HCT116 (cell line): ENCODE measurements around the gene MYO1E. TPM values are rescaled to one million over a fixed set of nuclear protein-coding genes. Genes with fewer than 3 reads are reported as not detected.

Source experiments
- ATAC-seq: fragments of 200-7000 bp; cut with Tn5 transposase; 2 replicates; pipeline ENCODE4 v1.9.1; 2020; ENCODE audit warnings: mild to moderate bottlenecking, moderate library complexity
- BruUV-seq: library from RNA; stranded (reverse); fragments of 400-500 nt; replicated peaks from 2 replicates; lab custom pipeline; 2021; lab: Mats Ljungman, UMichigan
- CTCF ChIA-PET: fragments of 300-600 bp; sonication (Branson Sonifier 250); formaldehyde crosslinking; loops from one replicate; lab custom pipeline; 2021; ENCODE audit warnings: antibody characterized with exemption; lab: Charles Lee
- POLR2A ChIA-PET: fragments of 300-600, 350-600 bp; sonication (Branson Sonifier 250); formaldehyde crosslinking; loops from one replicate; lab custom pipeline; 2021; ENCODE audit warnings: antibody characterized with exemption; lab: Charles Lee
- RAD21 ChIA-PET, 2 experiments: fragments of 300-600 bp; sonication (Branson Sonifier 250); formaldehyde crosslinking; loops; one replicate each; lab custom pipeline; 2023; ENCODE audit warnings: low total read pairs in 2 of 2; ENCODE audit not compliant: uncharacterized antibody in 2 of 2, unreplicated experiment in 2 of 2, low non-redundant PET in 1 of 2; lab: Charles Lee
- DNase-seq: peaks from one replicate; pipeline ENCODE4 v3.0.0-alpha.2; 2010; ENCODE audit warnings: low read depth, low spot score
- H2AFZ ChIP-seq: fragments of 200-600 bp; shearing (Covaris generic), sonication (generic); 2 replicates; pipeline ENCODE4 v1.6.1; 2017; ENCODE audit warnings: low read depth, mixed run types, mixed read lengths, antibody characterized with exemption, low read length; ENCODE audit not compliant: poor library complexity, severe bottlenecking
- H3K27ac ChIP-seq: 2 replicates; pipeline ENCODE4 v1.5.1; 2012; ENCODE audit warnings: low read depth, low read length
- H3K27me3 ChIP-seq: fragments of 200-600 bp; sonication (generic); 2 replicates; pipeline ENCODE4 v1.6.1; 2016; ENCODE audit warnings: mixed run types, low read length, mixed read lengths; ENCODE audit not compliant: insufficient read depth
- H3K36me3 ChIP-seq, 2 experiments: fragments of 200-500 bp in 1 of 2; fragments of 200-600 bp in 1 of 2; sonication (Bioruptor generic) in 1 of 2; sonication (generic) in 1 of 2; 2 replicates each; pipeline versions ENCODE4 v1.5.1 to v1.6.1; 2014 to 2016; ENCODE audit warnings: low read length in 2 of 2, inconsistent platforms in 1 of 2, mixed read lengths in 1 of 2, mixed run types in 1 of 2; ENCODE audit not compliant: insufficient read depth in 2 of 2, control insufficient read depth in 1 of 2
- H3K4me1 ChIP-seq, 2 experiments: fragments of 200-600 bp in 1 of 2; sonication (generic) in 1 of 2; 2 replicates each; pipeline versions ENCODE4 v1.5.1 to v1.6.1; 2012 to 2017; ENCODE audit warnings: low read length in 2 of 2, inconsistent platforms in 1 of 2, mild to moderate bottlenecking in 1 of 2, mixed read lengths in 1 of 2, mixed run types in 1 of 2, moderate library complexity in 1 of 2; ENCODE audit not compliant: insufficient read depth in 2 of 2, control insufficient read depth in 1 of 2
- H3K4me2 ChIP-seq: fragments of 200-600 bp; sonication (generic); 2 replicates; pipeline ENCODE4 v1.6.1; 2017; ENCODE audit warnings: mixed run types, low read length, mixed read lengths
- H3K4me3 ChIP-seq, 2 experiments: fragments of 200-600 bp in 1 of 2; sonication (generic) in 1 of 2; replicated peaks in 1 of 2; 2 replicates each; pipeline ENCODE4 v1.5.1; 2011 to 2016; ENCODE audit warnings: low read length in 2 of 2, control low read depth in 1 of 2, low read depth in 1 of 2, mild to moderate bottlenecking in 1 of 2, mixed read lengths in 1 of 2, mixed run types in 1 of 2
- H3K79me2 ChIP-seq: fragments of 200-600 bp; sonication (generic); 2 replicates; pipeline ENCODE4 v1.6.1; 2017; ENCODE audit warnings: mild to moderate bottlenecking, mixed run types, low read length, moderate library complexity, mixed read lengths; ENCODE audit not compliant: insufficient read depth
- H3K9ac ChIP-seq: fragments of 200-600 bp; sonication (generic); 2 replicates; pipeline ENCODE4 v1.6.1; 2016; ENCODE audit warnings: low read length, mixed read lengths
- H3K9me2 ChIP-seq: fragments of 200-600 bp; sonication (generic), shearing (Covaris generic); 2 replicates; pipeline ENCODE4 v1.6.1; 2017; ENCODE audit warnings: mixed run types, mild to moderate bottlenecking, moderate library complexity; ENCODE audit not compliant: insufficient read depth
- H3K9me3 ChIP-seq, 2 experiments: fragments of 200-500 bp in 1 of 2; fragments of 200-600 bp in 1 of 2; sonication (Bioruptor generic) in 1 of 2; sonication (generic) in 1 of 2; 2 replicates each; pipeline ENCODE4 v1.6.1; 2014 to 2017; ENCODE audit warnings: low read length in 2 of 2, mixed read lengths in 2 of 2, inconsistent platforms in 1 of 2, low read depth in 1 of 2, mild to moderate bottlenecking in 1 of 2, mixed run types in 1 of 2, moderate library complexity in 1 of 2; ENCODE audit not compliant: control insufficient read depth in 1 of 2, insufficient read depth in 1 of 2
- H4K20me1 ChIP-seq: fragments of 200-600 bp; sonication (generic), shearing (Covaris generic); 2 replicates; pipeline ENCODE4 v1.6.1; 2017; ENCODE audit warnings: mixed run types, mild to moderate bottlenecking, moderate library complexity; ENCODE audit not compliant: insufficient read depth
- CBX3 ChIP-seq: IDR thresholded peaks from 2 replicates; pipeline ENCODE4 v1.6.1; 2012; ENCODE audit warnings: low read depth
- JUND ChIP-seq: IDR thresholded peaks from 2 replicates; pipeline ENCODE4 v1.6.1; 2012
- SIN3A ChIP-seq: IDR thresholded peaks from 2 replicates; pipeline ENCODE4 v1.6.1; 2012; ENCODE audit warnings: low read depth
- SP1 ChIP-seq: IDR thresholded peaks from 2 replicates; pipeline ENCODE4 v1.6.1; 2012; ENCODE audit warnings: low read depth
- TCF7L2 ChIP-seq: IDR thresholded peaks from 2 replicates; pipeline ENCODE4 v1.7.0; 2011; ENCODE audit warnings: borderline replicate concordance, inconsistent platforms; ENCODE audit not compliant: insufficient read depth, insufficient read length; ENCODE audit errors: extremely low read depth
- intact Hi-C: fragments of 100-400 bp; cut with micrococcal nuclease; formaldehyde crosslinking; loops from 2 replicates; pipeline ENCODE4 v1.10.0; 2022
- total RNA-seq: library from RNA; stranded (reverse); gene quantifications from one replicate; pipeline ENCODE4 v1.2.1, GENCODE V29; 2021; ENCODE audit not compliant: unreplicated experiment
- TF ChIP-seq, protein P1 (sequence below), 3 experiments: fragments of 200-600 bp in 1 of 3; sonication (generic) in 1 of 3; IDR thresholded peaks in 2 of 3; conservative IDR thresholded peaks in 1 of 3; 2 replicates each; pipeline ENCODE4 v1.5.1; 2012 to 2017; ENCODE audit warnings: low read depth in 2 of 3, low read length in 2 of 3, antibody characterized with exemption in 1 of 3, borderline replicate concordance in 1 of 3, control low read depth in 1 of 3, mild to moderate bottlenecking in 1 of 3, mixed read lengths in 1 of 3, mixed run types in 1 of 3, moderate library complexity in 1 of 3; ENCODE audit not compliant: insufficient read depth in 1 of 3

Gene MYO1E
- total RNA-seq, 1 experiment from 2014 or later, result 182 TPM

- Histone ChIP-seq H2AFZ (no peak overlapping the region), H3K9me2 (no peaks in the 10 kb centered on the region), H3K9me3 (no peaks in the 10 kb centered on the region), H3K4me1 (peaks cover 5 to 44% of the 10 kb centered on the region in 2 experiments; a peak in 3 of 4 replicates), H3K36me3 (no peaks in the 10 kb centered on the region), H3K79me2 (peaks cover 54% of the 10 kb centered on the region), H3K27ac (peak overlapping the region; percentile 75), H3K4me2 (peak overlapping the region; percentile 88), H3K27me3 (no peaks in the 10 kb centered on the region), H3K4me3 (peak overlapping the region; percentile 80 to 83), H4K20me1 (no peaks in the 10 kb centered on the region), H3K9ac (peak overlapping the region; percentile 84)
- DNase-seq (no peak), ATAC-seq (peak; percentile 51)
- ChIA-PET CTCF (interaction anchor here (1.3 kb wide), 1 partner anchor 198 kb away, joined by 3 read pairs; no protein-coding TSS in a partner anchor), POLR2A (interaction anchor here (1.3 kb wide), 1 partner anchor 11 kb away, joined by 10 read pairs; no protein-coding TSS in a partner anchor), RAD21 (no interaction called here)
- TF ChIP-seq, protein P1, sequence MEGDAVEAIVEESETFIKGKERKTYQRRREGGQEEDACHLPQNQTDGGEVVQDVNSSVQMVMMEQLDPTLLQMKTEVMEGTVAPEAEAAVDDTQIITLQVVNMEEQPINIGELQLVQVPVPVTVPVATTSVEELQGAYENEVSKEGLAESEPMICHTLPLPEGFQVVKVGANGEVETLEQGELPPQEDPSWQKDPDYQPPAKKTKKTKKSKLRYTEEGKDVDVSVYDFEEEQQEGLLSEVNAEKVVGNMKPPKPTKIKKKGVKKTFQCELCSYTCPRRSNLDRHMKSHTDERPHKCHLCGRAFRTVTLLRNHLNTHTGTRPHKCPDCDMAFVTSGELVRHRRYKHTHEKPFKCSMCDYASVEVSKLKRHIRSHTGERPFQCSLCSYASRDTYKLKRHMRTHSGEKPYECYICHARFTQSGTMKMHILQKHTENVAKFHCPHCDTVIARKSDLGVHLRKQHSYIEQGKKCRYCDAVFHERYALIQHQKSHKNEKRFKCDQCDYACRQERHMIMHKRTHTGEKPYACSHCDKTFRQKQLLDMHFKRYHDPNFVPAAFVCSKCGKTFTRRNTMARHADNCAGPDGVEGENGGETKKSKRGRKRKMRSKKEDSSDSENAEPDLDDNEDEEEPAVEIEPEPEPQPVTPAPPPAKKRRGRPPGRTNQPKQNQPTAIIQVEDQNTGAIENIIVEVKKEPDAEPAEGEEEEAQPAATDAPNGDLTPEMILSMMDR (IDR thresholded peaks at IDR 0.05 in 2 of 3, conservative IDR thresholded peaks at IDR 0.05 in 1 of 3; ENCODE audit: borderline replicate concordance in 1 of 3, insufficient read depth in 1 of 3, low read depth in 2 of 3, low read length in 2 of 3), result no peak
- peak; percentile 42 for TF ChIP-seq TCF7L2
- no TSS peak for BruUV-seq
- intact Hi-C loops, result loop anchor here (2.0 to 10.0 kb wide), 4 partner anchors 67 to 197 kb away; no protein-coding TSS in a partner anchor
These were observed 966 bp downstream of the MYO1E start for GRCh38 chr15:59371458-59372351.

- H3K9me2 ChIP-seq, result no peaks in the 10 kb centered on the region
- no peak overlapping the region for H3K4me3 ChIP-seq
- peaks cover 10 to 56% of the 10 kb centered on the region in 2 experiments; a peak in 3 of 4 replicates for H3K4me1 ChIP-seq
- DNase-seq (no peak), ATAC-seq (no peak)
- BruUV-seq, result no TSS peak
- no peaks in the 10 kb centered on the region for H4K20me1 ChIP-seq
- TF ChIP-seq SP1 (no peak), CBX3 (no peak), JUND (peak; percentile 35; the same call in 1 of the 2 replicates), SIN3A (no peak)
- H3K9me3 ChIP-seq, result no peaks in the 10 kb centered on the region
- H3K9ac ChIP-seq, result no peak overlapping the region
- H3K4me2 ChIP-seq, result peak overlapping the region; percentile 88
- CTCF ChIA-PET, result no interaction called here
- intact Hi-C loops, result no loop called here
- H2AFZ ChIP-seq, result no peak overlapping the region
- no peaks in the 10 kb centered on the region for H3K36me3 ChIP-seq
- RAD21 ChIA-PET, result no interaction called here
- POLR2A ChIA-PET, result no interaction called here
- H3K79me2 ChIP-seq, result peaks cover 71% of the 10 kb centered on the region
- H3K27me3 ChIP-seq, result no peaks in the 10 kb centered on the region
- H3K27ac ChIP-seq, result no peak overlapping the region
These were observed 3.1 kb downstream of the MYO1E start for GRCh38 chr15:59369597-59369996.
